GM10248 (cell line): ENCODE results near the gene CHD2.

Experiments used
- CTCF ChIA-PET: fragments of 300-600 bp; sonication (Branson Sonifier 250); formaldehyde crosslinking; extraction: SDS; loops from one replicate; lab custom pipeline; 2021; ENCODE audit warnings: antibody characterized with exemption; lab: Yijun Ruan, JAX
- POLR2A ChIA-PET: fragments of 350-650 bp; sonication (Branson Sonifier 250); formaldehyde crosslinking; extraction: SDS; loops from one replicate; lab custom pipeline; 2020; ENCODE audit warnings: antibody characterized with exemption; lab: Yijun Ruan, JAX
- DNase-seq: peaks from one replicate; pipeline ENCODE4 v3.0.0; 2012; ENCODE audit errors: extremely low spot score
- CTCF ChIP-seq: IDR thresholded peaks from 2 replicates; pipeline ENCODE4 v1.5.1; 2012; ENCODE audit warnings: mild to moderate bottlenecking, low read depth; ENCODE audit errors: extremely low read depth, missing control alignments, control extremely low read depth

CHD2 gene

GRCh38 chr15:92937901-92938300 is 37.8 kb downstream of the CHD2 start:
- DNase-seq: no peak
- no peak for TF ChIP-seq CTCF
- ChIA-PET CTCF (interaction anchor here (1.6 to 8.1 kb wide), 3 partner anchors 13 to 21 kb away, joined by 3 to 40 read pairs (median 4); no protein-coding TSS in a partner anchor), POLR2A (no interaction called here)

- ChIA-PET POLR2A (no interaction called here), CTCF (interaction anchor here (1.8 to 8.1 kb wide), 2 partner anchors 13 to 17 kb away, joined by 3 to 40 read pairs; no protein-coding TSS in a partner anchor)
- DNase-seq: no peak
- TF ChIP-seq CTCF: no peak
These were observed 38.3 kb downstream of the CHD2 start for GRCh38 chr15:92938387-92938786.

DNA sequence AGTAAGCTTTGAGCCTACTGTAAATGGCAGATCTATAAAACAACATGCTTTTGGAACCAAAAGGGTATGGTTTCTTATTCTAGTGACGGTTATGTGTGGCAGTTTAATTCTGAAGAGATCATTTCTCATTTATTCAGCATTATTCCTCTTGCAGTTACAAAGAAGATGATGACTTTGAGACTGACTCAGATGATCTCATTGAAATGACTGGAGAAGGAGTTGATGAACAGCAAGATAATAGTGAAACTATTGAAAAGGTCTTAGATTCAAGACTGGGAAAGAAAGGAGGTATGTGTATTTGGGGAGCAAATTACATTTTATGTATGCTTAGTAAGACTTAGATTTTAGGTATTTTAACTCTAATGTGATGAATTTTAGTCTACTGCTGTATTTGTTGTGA is 41.5 kb downstream of the CHD2 start:
- POLR2A ChIA-PET: no interaction called here
- CTCF ChIA-PET: no interaction called here
- DNase-seq: no peak
- TF ChIP-seq CTCF: no peak

- DNase-seq: no peak
- ChIA-PET CTCF (interaction anchor here (1.0 kb wide), 1 partner anchor 17 kb away, joined by 3 read pairs; no protein-coding TSS in a partner anchor), POLR2A (no interaction called here)
- no peak for TF ChIP-seq CTCF
These were observed 42.6 kb downstream of the CHD2 start for GRCh38 chr15:92942706-92943105.

- DNase-seq: no peak
- POLR2A ChIA-PET: no interaction called here
- CTCF ChIA-PET: interaction anchor here (1.0 to 1.9 kb wide), 3 partner anchors 10 to 18 kb away, joined by 3 to 12 read pairs (median 4); no protein-coding TSS in a partner anchor
- no peak for TF ChIP-seq CTCF
These were observed 43.5 kb downstream of the CHD2 start for GRCh38 chr15:92943581-92943980.

DNA sequence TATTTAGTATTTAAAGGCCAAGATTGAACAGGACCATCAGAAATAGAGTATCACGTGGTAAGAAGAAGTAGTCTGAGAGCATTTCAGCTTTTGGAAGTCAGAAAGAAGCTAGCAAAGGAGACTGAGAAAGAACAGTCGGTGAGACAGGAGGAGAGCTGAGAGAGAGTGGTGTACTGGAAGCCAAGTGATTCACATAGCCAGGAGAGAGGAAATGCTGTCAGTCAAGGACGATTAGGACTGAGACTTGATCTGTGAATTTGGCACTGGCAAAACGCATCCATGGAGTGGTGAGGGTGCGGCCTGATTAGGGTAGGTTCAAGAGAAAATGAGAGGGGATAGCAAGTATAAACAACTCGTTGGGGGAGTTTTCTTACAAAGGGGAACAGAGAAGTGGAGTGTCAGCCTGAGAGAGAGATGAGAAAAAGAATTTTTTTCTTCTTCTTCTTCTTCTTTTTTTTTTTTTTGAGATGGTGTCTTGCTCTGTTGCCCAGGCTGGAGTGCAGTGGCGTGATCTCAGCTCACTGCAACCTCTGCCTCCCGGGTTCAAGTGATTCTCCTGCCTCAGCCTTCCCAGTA is 44.9 kb downstream of the CHD2 start:
- CTCF ChIA-PET: interaction anchor here (1.0 to 1.9 kb wide), 10 partner anchors 9 to 149 kb away, joined by 3 to 12 read pairs (median 4); no protein-coding TSS in a partner anchor
- POLR2A ChIA-PET: no interaction called here
- TF ChIP-seq CTCF: no peak
- DNase-seq: no peak
